ENCODE results near the gene CFAP74. TPM values are rescaled to one million over a fixed set of nuclear protein-coding genes. Genes with fewer than 3 reads are reported as not detected.
A peak's percentile ranks its signal among the peaks of the same experiment; 100 is the strongest.

CFAP74 gene
- total RNA-seq, 3 donors from 2014 or later (not counting 1 experiment from before 2014, with no cell fraction given): not detected

DNA sequence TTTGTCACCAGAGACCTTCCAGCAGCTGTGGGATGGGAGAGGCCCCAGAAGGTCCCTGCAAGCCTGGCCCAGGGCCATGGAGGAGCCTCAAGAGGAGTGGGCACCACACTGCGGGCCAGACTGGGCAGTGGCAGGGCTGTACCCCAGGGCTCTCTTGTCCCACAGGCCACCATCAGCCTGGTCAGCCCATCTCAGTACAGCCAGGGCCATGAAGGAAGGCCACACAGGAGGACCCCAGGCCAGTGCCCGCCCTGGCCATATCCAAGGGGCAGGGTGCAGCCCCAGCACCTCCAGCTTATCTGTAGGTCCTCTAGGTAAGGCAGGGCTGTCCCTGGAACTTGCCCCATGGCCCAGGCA lies 109.6 kb downstream of the CFAP74 start:
- Histone ChIP-seq H3K27me3 (ENCODE audit: control insufficient read depth, insufficient read depth, low read length) (no peaks in the 10 kb centered on the region), H3K9me3 (ENCODE audit: control insufficient read depth, insufficient read depth, low read length) (no peaks in the 10 kb centered on the region), H3K4me3 (ENCODE audit: low read length) (no peak overlapping the region), H3K36me3 (ENCODE audit: control insufficient read depth, insufficient read depth, low read length) (no peaks in the 10 kb centered on the region), H3K4me1 (ENCODE audit: control insufficient read depth, insufficient read depth, low read length) (peaks cover 35% of the 10 kb centered on the region), H3K27ac (ENCODE audit: low read length) (no peak overlapping the region)
- no peak for ATAC-seq
- Mint-ChIP-seq H3K9me3 (no peaks in the 10 kb centered on the region), H3K4me3 (no peak overlapping the region), H3K36me3 (no peaks in the 10 kb centered on the region), H3K4me1 (peaks cover 19 to 29% of the 10 kb centered on the region in 2 donors), H3K27me3 (ENCODE audit: low read depth in 2 of 2) (no peaks in the 10 kb centered on the region), H3K27ac (no peak overlapping the region)
- no peak for TF ChIP-seq CTCF (IDR thresholded peaks at IDR 0.05)
- intact Hi-C loops (cut with micrococcal nuclease): no loop called here
- DNase-seq: no peak
- 95% methylated on average over 2 of the region's 2 CpGs for WGBS (ENCODE audit: insufficient coverage)

GRCh38 chr1:1893291-1893985 lies 110.1 kb downstream of the CFAP74 start:
- Mint-ChIP-seq H3K36me3 (no peaks in the 10 kb centered on the region), H3K4me3 (no peak overlapping the region), H3K27ac (peak overlapping the region in 1 of 2 donors; percentile 96), H3K9me3 (no peaks in the 10 kb centered on the region), H3K4me1 (peaks cover 25 to 34% of the 10 kb centered on the region in 2 donors), H3K27me3 (ENCODE audit: low read depth in 2 of 2) (no peaks in the 10 kb centered on the region)
- H3K27me3 ChIP-seq (ENCODE audit: control insufficient read depth, insufficient read depth, low read length): no peaks in the 10 kb centered on the region
- DNase-seq: no peak
- no peak for ATAC-seq
- H3K36me3 ChIP-seq (ENCODE audit: control insufficient read depth, insufficient read depth, low read length): no peaks in the 10 kb centered on the region
- intact Hi-C loops (cut with micrococcal nuclease): no loop called here
- 96% methylated on average over 19 of the region's 19 CpGs for WGBS (ENCODE audit: insufficient coverage)
- H3K9me3 ChIP-seq (ENCODE audit: control insufficient read depth, insufficient read depth, low read length): no peaks in the 10 kb centered on the region
- H3K27ac ChIP-seq (ENCODE audit: low read length): no peak overlapping the region
- H3K4me3 ChIP-seq (ENCODE audit: low read length): no peak overlapping the region
- TF ChIP-seq CTCF (IDR thresholded peaks at IDR 0.05): no peak
- peaks cover 41% of the 10 kb centered on the region for H3K4me1 ChIP-seq (ENCODE audit: control insufficient read depth, insufficient read depth, low read length)

DNA sequence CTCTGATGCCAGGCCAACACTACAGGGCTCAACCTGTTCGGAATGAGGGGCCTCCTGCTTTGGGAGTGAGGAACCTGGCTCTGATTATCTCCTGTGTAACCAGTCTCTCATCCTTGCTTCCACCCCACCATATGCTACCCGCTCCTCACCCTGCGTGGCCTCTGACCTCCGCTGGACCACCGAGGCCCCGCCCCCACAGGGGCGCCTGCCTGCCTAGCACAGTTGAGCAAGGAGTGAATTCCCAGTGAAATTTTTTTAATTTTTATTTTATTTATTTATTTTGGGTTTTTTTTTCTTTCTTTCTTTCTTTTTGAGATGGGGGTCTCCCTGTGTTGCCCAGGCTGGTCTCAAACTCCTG lies 110.8 kb downstream of the CFAP74 start:
- H3K4me3 Mint-ChIP-seq: peak overlapping the region; percentile 91
- DNase-seq (no peak), ATAC-seq (no peak)
- H3K4me3 ChIP-seq (ENCODE audit: low read length): no peak overlapping the region
- H3K4me1 ChIP-seq (ENCODE audit: control insufficient read depth, insufficient read depth, low read length): peaks cover 48% of the 10 kb centered on the region
- WGBS (ENCODE audit: insufficient coverage): 94% methylated on average over 6 of the region's 7 CpGs
- no peaks in the 10 kb centered on the region for H3K9me3 ChIP-seq (ENCODE audit: control insufficient read depth, insufficient read depth, low read length)
- H3K27me3 ChIP-seq (ENCODE audit: control insufficient read depth, insufficient read depth, low read length): no peaks in the 10 kb centered on the region
- no peaks in the 10 kb centered on the region for H3K36me3 ChIP-seq (ENCODE audit: control insufficient read depth, insufficient read depth, low read length)
- no peaks in the 10 kb centered on the region for H3K36me3 Mint-ChIP-seq
- no peaks in the 10 kb centered on the region for H3K9me3 Mint-ChIP-seq
- TF ChIP-seq CTCF (IDR thresholded peaks at IDR 0.05): no peak
- H3K27me3 Mint-ChIP-seq (ENCODE audit: low read depth in 2 of 2): no peaks in the 10 kb centered on the region
- H3K27ac Mint-ChIP-seq: peak overlapping the region; percentile 87 to 96
- peaks cover 32 to 41% of the 10 kb centered on the region in 2 donors for H3K4me1 Mint-ChIP-seq
- H3K27ac ChIP-seq (ENCODE audit: low read length): peak overlapping the region; percentile 93
- intact Hi-C loops (cut with micrococcal nuclease): no loop called here
